Urinary bladder (tissue), 4 donors: Measurements from ENCODE around the gene TMEM135. TPM values are rescaled to one million over a fixed set of nuclear protein-coding genes. Genes with fewer than 3 reads are reported as not detected.

Experiments used
- DNase-seq: peaks from one replicate; pipeline ENCODE4 v3.0.0-alpha.2; 2015; ENCODE audit errors: extremely low spot score
- H3K27ac ChIP-seq: one replicate; pipeline ENCODE4 v1.5.1; 2013; ENCODE audit warnings: low read depth, mild to moderate bottlenecking, moderate library complexity
- H3K36me3 ChIP-seq: one replicate; pipeline ENCODE4 v1.6.1; 2013; ENCODE audit warnings: mild to moderate bottlenecking, moderate library complexity; ENCODE audit not compliant: insufficient read depth
- H3K4me1 ChIP-seq: one replicate; pipeline ENCODE4 v1.6.1; 2013; ENCODE audit warnings: mild to moderate bottlenecking, moderate library complexity; ENCODE audit not compliant: insufficient read depth
- H3K4me3 ChIP-seq: one replicate; pipeline ENCODE4 v1.5.1; 2013; ENCODE audit warnings: low read depth, low read length
- WGBS: extraction: QIAGEN DNeasy Blood & Tissue Kit; methylation state at CpG from one replicate; pipeline ENCODE4 v1.1.7; 2013; 5-methylcytosine and 5-hydroxymethylcytosine counted together
- polyA plus RNA-seq: library from polyadenylated mRNA; stranded (reverse); fragments of 200-250 nt; gene quantifications from one replicate; pipeline ENCODE4 v1.2.3, GENCODE V29; 2013
- total RNA-seq: library from RNA; depleted of rRNA; stranded (reverse); fragments of >200 nt; gene quantifications from one replicate; pipeline ENCODE4 v1.2.3, GENCODE V29; 2014
- donor health status: healthy with polysubstance abuse.
- donor health status: healthy.

TMEM135 gene
- total and polyA plus RNA-seq, 2 donors, result 6.2 to 61.0 TPM

DNA sequence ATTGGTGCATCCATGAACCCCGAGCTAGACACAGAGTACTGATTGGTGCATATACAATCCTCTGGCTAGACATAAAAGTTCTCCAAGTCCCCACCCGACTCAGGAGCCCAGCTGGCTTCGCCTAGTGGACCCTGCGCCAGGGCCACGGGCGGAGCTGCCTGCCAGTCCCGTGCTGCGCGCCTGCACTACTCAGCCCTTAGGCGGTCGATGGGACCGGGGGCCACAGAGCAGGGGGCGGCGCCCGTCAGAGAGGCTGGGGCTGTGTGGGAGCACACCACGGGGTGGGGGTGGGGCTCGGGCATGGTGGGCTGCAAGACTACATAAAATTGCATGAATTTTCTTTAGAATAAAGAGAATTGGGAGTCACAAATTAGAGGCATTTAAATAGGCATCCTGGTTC is 248.6 kb downstream of the TMEM135 start:
- Histone ChIP-seq H3K4me3 (no peak overlapping the region), H3K4me1 (no peaks in the 10 kb centered on the region), H3K27ac (no peak overlapping the region), H3K36me3 (no peaks in the 10 kb centered on the region)
- 98% methylated on average over 17 of the region's 17 CpGs for WGBS
- DNase-seq, result no peak

DNA sequence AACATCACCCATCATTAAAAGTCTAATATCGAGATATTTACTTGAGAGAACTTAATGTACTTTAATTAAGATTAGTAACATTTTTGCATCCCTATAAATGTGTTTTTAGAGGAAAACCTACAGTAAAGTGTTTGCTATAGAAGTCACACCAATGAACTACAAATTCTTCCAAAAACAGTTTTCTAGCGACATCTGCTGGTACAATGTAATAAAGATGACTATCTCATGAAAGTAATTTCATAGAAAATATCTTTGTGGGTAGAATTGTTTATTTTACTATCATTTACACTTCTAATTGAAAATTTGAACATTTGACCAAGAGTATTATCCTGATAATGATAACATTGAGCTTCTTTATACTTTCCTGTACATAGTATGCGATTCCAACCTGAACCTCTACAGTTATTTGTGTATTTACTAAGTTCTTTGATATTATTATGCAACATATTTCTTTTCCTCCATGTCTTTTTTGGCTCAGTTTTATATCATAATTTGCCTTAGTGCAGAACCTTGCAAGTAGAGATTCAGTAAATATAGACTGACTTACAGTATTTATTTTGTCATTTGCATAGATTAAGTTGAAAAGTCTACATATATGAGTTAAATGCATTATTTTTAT is 252.7 kb downstream of the TMEM135 start:
- Histone ChIP-seq H3K4me3 (no peak overlapping the region), H3K36me3 (no peaks in the 10 kb centered on the region), H3K4me1 (no peaks in the 10 kb centered on the region), H3K27ac (no peak overlapping the region)
- DNase-seq, result no peak
- WGBS, result 6% methylated on average over 3 of the region's 3 CpGs

DNA sequence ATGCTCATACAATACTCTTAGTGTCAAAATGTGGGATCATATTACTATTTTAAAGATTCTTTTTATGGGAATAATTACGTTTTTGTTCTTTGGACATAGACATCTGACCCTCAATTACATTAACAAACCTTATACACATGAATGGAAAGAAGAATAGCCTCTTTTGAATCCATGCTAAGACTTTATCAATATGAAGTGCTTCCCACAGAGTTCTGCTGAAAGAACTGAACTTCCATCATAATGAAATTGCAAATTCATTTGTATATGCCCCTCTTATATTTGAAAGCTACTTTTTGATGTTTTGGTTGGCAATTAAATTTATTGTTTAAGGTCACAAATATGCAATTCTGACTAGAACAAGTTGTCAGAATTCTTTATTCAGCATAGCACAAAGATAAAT is 254.9 kb downstream of the TMEM135 start:
- no peak for DNase-seq
- no peaks in the 10 kb centered on the region for H3K36me3 ChIP-seq
- H3K4me1 ChIP-seq, result no peaks in the 10 kb centered on the region
- no peak overlapping the region for H3K27ac ChIP-seq
- 3% methylated on average over 1 of the region's 1 CpG for WGBS
- no peak overlapping the region for H3K4me3 ChIP-seq

DNA sequence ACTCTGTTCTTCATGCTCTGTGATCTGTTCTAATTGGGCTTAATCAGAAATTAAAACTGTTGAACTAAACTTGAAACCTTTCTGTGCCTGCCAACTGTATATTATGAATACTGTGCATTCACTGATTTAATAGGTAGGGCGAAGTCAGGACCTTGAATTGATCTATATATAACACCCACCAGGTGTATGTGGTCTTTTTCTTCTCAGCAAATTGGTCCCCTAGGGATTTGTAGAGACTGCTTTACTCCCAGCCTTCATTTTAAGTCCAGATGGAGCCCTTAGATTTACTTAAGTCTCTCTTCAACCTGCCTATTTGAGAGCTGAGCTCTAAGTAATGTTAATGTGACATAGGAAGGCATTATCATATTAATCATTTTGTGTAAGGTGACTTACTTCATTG is 257.5 kb downstream of the TMEM135 start:
- H3K4me3 ChIP-seq, result no peak overlapping the region
- 97% methylated on average over 1 of the region's 1 CpG for WGBS
- H3K27ac ChIP-seq, result no peak overlapping the region
- DNase-seq, result no peak
- no peaks in the 10 kb centered on the region for H3K36me3 ChIP-seq
- H3K4me1 ChIP-seq, result no peaks in the 10 kb centered on the region

DNA sequence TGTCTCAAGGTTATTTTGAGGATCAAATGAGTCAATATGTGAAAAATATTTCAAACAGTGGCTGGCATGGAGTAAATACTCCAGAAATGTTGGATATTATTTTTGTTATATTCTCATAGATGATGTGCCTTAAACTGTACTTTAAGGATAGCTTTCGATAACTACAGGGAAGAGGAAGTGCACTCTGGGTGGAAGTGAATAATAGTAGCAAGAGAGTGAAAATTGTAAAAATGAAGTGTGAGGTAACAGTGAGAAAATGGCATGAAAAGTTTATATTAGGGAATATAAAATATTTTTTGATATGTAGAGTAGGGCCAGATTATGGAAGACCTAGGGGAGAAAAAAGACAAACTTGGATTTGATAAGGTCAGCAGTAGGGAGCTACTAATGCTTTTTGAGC is 258.9 kb downstream of the TMEM135 start:
- H3K4me3 ChIP-seq, result no peak overlapping the region
- H3K36me3 ChIP-seq, result no peaks in the 10 kb centered on the region
- H3K27ac ChIP-seq, result no peak overlapping the region
- DNase-seq, result no peak
- 93% methylated on average over 1 of the region's 1 CpG for WGBS
- H3K4me1 ChIP-seq, result no peaks in the 10 kb centered on the region

DNA sequence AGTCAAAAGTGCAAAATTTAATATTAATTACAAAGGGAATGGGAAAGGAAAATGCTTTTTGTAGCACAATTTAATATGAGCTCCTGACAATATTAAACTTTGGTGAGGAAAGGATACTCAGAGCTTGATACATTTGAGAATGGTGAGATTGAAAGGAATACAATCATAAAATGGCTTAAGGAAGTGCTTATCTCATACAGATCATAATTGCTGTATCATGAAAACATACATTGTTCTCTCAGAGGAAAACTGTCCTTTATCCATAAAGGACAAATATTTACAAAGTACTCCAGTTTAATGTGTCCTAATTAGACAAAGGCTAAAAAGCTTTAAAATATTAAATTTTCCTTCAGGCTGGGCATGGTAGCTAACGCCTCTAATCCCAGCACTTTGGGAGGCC is 260.4 kb downstream of the TMEM135 start:
- WGBS, result 96% methylated on average over 1 of the region's 1 CpG

DNA sequence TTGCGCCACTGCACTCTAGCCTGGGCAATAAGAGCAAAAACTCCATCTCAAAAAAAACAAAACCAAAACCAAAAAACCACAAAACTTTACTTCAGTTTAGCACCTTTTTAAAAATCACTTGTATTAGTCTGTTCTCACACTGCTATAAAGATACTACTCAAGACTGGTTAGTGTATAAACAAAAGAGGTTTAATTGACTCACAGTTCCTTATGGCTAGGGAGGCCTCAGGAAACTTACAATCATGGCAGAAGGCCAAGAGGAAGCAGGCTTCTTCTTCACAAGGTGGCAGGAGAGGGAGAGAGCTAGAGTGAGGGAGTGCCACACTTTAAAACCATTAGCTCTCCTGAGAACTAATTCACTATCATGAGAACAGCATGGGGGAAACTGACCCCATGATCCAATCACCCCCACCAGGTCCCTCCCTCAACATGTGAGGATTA is 261.3 kb downstream of the TMEM135 start:
- WGBS, result 100% methylated on average over 1 of the region's 1 CpG
- H3K27ac ChIP-seq, result no peak overlapping the region
- H3K4me1 ChIP-seq, result no peaks in the 10 kb centered on the region
- no peak overlapping the region for H3K4me3 ChIP-seq
- no peak for DNase-seq
- H3K36me3 ChIP-seq, result no peaks in the 10 kb centered on the region

More for the DNA sequence above, 260.4 kb downstream of the TMEM135 start:
- H3K4me3 ChIP-seq, result no peak overlapping the region
- no peaks in the 10 kb centered on the region for H3K4me1 ChIP-seq
- DNase-seq, result no peak
- H3K36me3 ChIP-seq, result no peaks in the 10 kb centered on the region
- H3K27ac ChIP-seq, result no peak overlapping the region

DNA sequence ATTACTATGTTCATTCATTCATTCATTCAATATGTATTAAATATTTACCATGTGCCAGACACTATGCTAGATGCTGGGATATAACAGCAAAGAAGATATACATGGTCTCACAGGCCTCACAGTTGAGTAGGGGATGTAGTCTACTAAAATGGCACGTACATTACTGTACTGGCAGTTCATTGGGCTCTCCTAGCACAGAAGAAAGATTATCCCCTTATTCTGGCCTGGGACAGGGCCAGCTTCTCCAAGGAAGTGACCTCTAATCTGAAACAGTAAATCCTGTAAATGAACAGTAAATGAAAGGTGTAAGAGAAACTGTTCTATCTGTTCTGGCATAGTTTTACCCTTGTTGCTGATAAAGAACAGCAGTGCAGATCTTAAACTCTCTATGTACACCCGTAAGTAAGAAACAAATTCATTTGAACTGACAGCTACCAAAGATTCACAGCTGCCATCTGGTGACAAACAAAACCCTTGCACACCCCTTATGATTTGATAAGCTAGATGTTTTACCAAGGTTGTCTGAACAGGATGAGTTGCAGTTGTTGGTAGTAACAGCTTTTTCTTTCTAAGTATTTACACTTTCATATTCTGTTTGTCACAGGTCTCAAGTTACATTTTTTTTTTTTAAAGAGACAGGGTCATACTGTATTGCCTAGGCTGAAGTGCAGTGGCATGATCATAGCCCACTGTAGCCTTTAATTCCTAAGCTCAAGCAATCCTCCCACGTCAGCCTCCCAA is 263.1 kb downstream of the TMEM135 start:
- no peak for DNase-seq
- Histone ChIP-seq H3K4me1 (no peaks in the 10 kb centered on the region), H3K36me3 (no peaks in the 10 kb centered on the region), H3K4me3 (no peak overlapping the region), H3K27ac (no peak overlapping the region)
- WGBS, result 62% methylated on average over 3 of the region's 3 CpGs

DNA sequence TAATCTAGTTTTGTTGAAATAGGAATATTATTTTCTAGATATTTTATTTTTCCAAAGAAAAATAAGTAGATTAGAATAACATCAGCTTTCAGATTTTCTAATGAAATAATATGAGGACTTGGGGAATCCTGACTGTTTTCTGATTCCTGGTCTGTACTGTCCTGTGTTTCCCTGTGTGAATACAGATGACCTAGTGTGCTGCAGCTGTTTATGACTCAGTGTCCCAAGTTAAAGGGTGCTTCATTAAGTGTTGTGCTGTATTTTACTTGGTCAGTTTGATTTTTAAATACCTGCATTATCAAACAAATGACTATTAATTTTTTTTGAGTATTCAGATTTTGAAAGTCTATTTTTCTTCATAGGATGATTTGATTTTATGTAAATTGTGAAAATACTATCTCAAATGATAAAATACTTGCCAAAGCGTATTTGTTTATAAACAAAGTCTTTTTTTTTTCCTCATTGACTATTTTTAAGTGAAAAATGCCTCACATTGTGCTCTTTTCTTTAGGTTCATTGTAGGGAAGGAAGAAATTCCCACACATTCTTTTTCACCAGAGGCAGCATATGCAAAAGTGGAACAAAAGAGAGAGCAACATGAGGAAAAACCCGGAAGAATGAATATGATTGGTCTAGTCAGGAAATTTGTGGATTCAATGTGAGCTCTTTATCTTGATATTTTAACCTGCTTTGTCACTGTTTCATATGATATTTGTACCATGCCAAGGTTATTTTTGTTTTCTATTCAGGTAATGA is 264.2 kb downstream of the TMEM135 start:
- no peaks in the 10 kb centered on the region for H3K36me3 ChIP-seq
- 43% methylated on average over 2 of the region's 2 CpGs for WGBS
- H3K4me3 ChIP-seq, result no peak overlapping the region
- H3K27ac ChIP-seq, result no peak overlapping the region
- H3K4me1 ChIP-seq, result no peaks in the 10 kb centered on the region
- DNase-seq, result no peak

DNA sequence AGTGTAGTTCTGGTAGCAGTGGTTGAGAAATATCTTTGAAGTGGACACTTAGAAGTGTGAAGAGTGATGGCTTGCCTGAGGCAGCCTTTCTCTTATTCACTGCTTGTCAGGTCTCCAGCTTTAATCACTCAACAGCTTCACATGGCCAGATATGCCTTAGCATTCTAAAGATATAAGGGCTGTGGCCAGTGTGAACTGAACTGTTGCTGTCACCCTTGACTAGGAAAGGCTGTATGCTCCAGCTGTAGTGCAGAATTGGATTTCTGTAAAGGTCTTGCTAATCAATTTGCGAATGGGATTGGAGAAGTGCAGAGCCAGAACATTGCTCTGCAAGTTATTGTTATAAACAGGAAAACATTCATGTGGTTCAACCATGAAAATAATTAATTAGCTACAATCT is 266.7 kb downstream of the TMEM135 start:
- H3K4me3 ChIP-seq, result no peak overlapping the region
- no peak overlapping the region for H3K27ac ChIP-seq
- no peaks in the 10 kb centered on the region for H3K4me1 ChIP-seq
- no peak for DNase-seq
- no peaks in the 10 kb centered on the region for H3K36me3 ChIP-seq
- 85% methylated on average over 1 of the region's 1 CpG for WGBS

DNA sequence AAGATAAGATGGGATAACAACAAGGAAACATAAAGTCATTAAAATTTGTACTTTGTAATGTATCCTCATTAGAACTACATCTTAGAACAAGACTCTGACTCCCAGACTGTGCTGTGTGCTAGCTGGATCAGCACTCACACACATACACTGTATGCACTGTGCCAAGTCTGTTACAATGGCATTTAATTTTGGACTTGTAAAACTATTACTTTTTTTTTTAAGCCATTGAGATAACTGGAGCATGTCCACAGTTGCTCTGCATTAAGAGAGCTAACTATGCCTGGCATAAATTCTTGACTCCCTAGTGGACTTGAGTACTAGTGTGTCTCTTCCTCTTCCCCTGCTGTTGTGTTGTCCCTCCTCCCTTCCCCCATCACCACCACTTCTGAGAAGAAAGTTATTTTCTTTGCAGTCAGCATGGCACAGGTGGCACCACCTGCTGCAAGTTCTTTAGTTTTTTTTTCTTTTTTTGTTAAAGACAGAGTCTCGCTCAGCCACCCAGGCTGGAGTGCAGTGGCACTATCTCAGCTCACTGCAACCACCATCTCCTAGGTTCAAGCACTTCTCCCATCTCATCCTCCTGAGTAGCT is 268.6 kb downstream of the TMEM135 start:
- no peak for DNase-seq
- no peak overlapping the region for H3K27ac ChIP-seq

DNA sequence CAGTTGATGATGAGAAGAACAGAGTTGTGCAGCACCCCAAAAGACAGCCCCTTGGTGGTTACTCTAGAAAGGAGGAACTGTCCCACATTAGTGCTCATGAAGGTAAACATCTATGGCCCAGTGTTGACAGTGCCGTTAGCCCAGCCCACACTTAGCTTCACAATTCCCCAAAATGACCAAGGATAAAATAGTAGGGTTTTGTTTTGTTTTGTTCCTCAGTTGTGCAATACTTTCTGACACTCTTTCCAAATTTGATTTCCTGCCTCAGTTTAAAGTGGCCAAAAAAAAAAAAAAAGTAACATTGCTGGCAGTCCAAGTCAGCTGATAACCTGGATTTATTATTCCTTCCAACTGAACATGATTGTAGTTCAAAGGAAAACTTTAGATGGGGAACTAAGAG is 269.4 kb downstream of the TMEM135 start:
- H3K4me3 ChIP-seq, result no peak overlapping the region
- WGBS, result 71% methylated on average over 1 of the region's 1 CpG
- no peaks in the 10 kb centered on the region for H3K4me1 ChIP-seq
- DNase-seq, result no peak
- H3K27ac ChIP-seq, result no peak overlapping the region
- H3K36me3 ChIP-seq, result no peaks in the 10 kb centered on the region

More for the DNA sequence above, 268.6 kb downstream of the TMEM135 start:
- Histone ChIP-seq H3K36me3 (no peaks in the 10 kb centered on the region), H3K4me3 (no peak overlapping the region), H3K4me1 (no peaks in the 10 kb centered on the region)
- WGBS, result 100% methylated on average over 1 of the region's 1 CpG

DNA sequence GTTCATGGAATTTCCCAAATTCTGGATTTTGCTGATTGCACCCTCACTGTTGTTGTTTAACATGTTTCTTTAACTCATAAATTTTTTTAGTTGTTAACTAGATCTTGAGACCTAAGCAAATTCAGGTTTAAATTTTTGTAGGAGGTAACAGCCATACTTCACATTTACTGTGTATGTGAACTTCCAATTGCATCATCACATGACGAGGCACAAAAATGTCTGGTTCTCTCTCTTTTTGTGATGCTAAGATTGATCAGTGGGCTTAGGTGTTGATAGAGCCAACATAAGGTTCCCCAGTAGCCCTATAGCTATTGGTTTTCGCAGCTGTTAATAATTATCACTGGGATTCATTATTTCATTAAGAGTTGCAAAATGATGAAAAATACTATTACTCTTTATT is 277.5 kb downstream of the TMEM135 start:
- H3K4me1 ChIP-seq, result no peaks in the 10 kb centered on the region
- H3K27ac ChIP-seq, result no peak overlapping the region
- 98% methylated on average over 2 of the region's 2 CpGs for WGBS
- H3K4me3 ChIP-seq, result no peak overlapping the region
- no peak for DNase-seq
- H3K36me3 ChIP-seq, result peaks cover 2% of the 10 kb centered on the region

DNA sequence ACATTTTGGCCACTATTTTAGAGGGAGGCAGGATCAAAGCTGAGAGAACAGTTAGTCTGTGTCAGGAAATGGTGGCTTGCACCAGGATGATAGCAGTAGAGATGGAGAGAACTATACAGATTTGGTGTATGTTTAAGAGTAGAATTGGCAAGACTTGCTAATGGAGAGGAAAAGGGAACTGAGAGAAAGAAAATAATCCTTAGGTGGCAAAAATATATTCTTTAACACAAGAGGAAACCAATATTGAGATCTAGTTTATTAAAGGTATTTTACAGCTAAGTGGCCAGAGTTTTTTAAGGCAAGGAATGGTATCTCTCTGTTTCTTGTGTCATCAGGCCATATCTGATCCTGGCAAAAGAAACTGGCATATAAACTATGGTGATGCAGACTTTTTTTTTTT is 278.8 kb downstream of the TMEM135 start:
- Histone ChIP-seq H3K4me1 (no peaks in the 10 kb centered on the region), H3K4me3 (no peak overlapping the region), H3K36me3 (peaks cover 2% of the 10 kb centered on the region), H3K27ac (no peak overlapping the region)
- no peak for DNase-seq
